ENCODE measurements around the gene ZNF735.

Gene ZNF735

GRCh38 chr7:64183126-64183742 lies 23.8 kb upstream of the ZNF735 start:
- TF ChIP-seq ZFP3 (CRISPR knock-in tag; IDR thresholded peaks at IDR 0.05): no peak
- TF ChIP-seq POU6F1 (CRISPR knock-in tag; IDR thresholded peaks at IDR 0.05; ENCODE audit: borderline replicate concordance, low read depth): no peak
- TF ChIP-seq ARNTL (CRISPR knock-in tag; IDR thresholded peaks at IDR 0.05; ENCODE audit: borderline replicate concordance, low read depth): no peak
- TF ChIP-seq TOX (CRISPR knock-in tag; IDR thresholded peaks at IDR 0.05; ENCODE audit: borderline replicate concordance): no peak
- TF ChIP-seq ZNF565 (CRISPR knock-in tag; conservative IDR thresholded peaks at IDR 0.05; ENCODE audit: low read depth): no peak
- TF ChIP-seq ZC3H10 (CRISPR knock-in tag; IDR thresholded peaks at IDR 0.05): no peak
- ATAC-seq: peak; percentile 81

- no peak for TF ChIP-seq POU6F1 (CRISPR knock-in tag; IDR thresholded peaks at IDR 0.05; ENCODE audit: borderline replicate concordance, low read depth)
- no peak for TF ChIP-seq OSR1 (CRISPR knock-in tag; IDR thresholded peaks at IDR 0.05)
- TF ChIP-seq SNAI2 (CRISPR knock-in tag; IDR thresholded peaks at IDR 0.05): no peak
- no peak for TF ChIP-seq CSRNP3 (CRISPR knock-in tag; IDR thresholded peaks at IDR 0.05)
- no peak for TF ChIP-seq ZNF565 (CRISPR knock-in tag; conservative IDR thresholded peaks at IDR 0.05; ENCODE audit: low read depth)
- TF ChIP-seq TOX (CRISPR knock-in tag; IDR thresholded peaks at IDR 0.05; ENCODE audit: borderline replicate concordance): no peak
- TF ChIP-seq ZNF8 (CRISPR knock-in tag; IDR thresholded peaks at IDR 0.05): no peak
- no peak for TF ChIP-seq ESRRG (CRISPR knock-in tag; IDR thresholded peaks at IDR 0.05)
- no peak for TF ChIP-seq PATZ1 (CRISPR knock-in tag; IDR thresholded peaks at IDR 0.05; ENCODE audit: borderline replicate concordance)
- TF ChIP-seq TSHZ2 (CRISPR knock-in tag; IDR thresholded peaks at IDR 0.05): no peak
- no peak for TF ChIP-seq RARB (CRISPR knock-in tag; IDR thresholded peaks at IDR 0.05)
- no peak for TF ChIP-seq ZFP3 (CRISPR knock-in tag; IDR thresholded peaks at IDR 0.05)
- no peak for TF ChIP-seq ARNTL (CRISPR knock-in tag; IDR thresholded peaks at IDR 0.05; ENCODE audit: borderline replicate concordance, low read depth)
Observed at GRCh38 chr7:64183827-64184372, 23.1 kb upstream of the ZNF735 start.

GRCh38 chr7:64184376-64184775 lies 22.6 kb upstream of the ZNF735 start:
- TF ChIP-seq ZFP3 (CRISPR knock-in tag; IDR thresholded peaks at IDR 0.05): no peak
- TF ChIP-seq ZNF565 (CRISPR knock-in tag; conservative IDR thresholded peaks at IDR 0.05; ENCODE audit: low read depth): no peak
- TF ChIP-seq PPARA (CRISPR knock-in tag; IDR thresholded peaks at IDR 0.05; ENCODE audit: borderline replicate concordance): no peak
- no peak for TF ChIP-seq ZFP30 (CRISPR knock-in tag; IDR thresholded peaks at IDR 0.05)
- TF ChIP-seq SNAI2 (CRISPR knock-in tag; IDR thresholded peaks at IDR 0.05): no peak
- ATAC-seq: no peak

More at GRCh38 chr7:64183827-64184372, 23.1 kb upstream of the ZNF735 start:
- no peak for ATAC-seq

GRCh38 chr7:64187408-64187807 lies 19.6 kb upstream of the ZNF735 start:
- TF ChIP-seq RARB (CRISPR knock-in tag; IDR thresholded peaks at IDR 0.05): no peak
- no peak for TF ChIP-seq ZFP3 (CRISPR knock-in tag; IDR thresholded peaks at IDR 0.05)
- TF ChIP-seq TCF4 (CRISPR knock-in tag; IDR thresholded peaks at IDR 0.05; ENCODE audit: borderline replicate concordance): no peak
- no peak for TF ChIP-seq POU6F1 (CRISPR knock-in tag; IDR thresholded peaks at IDR 0.05; ENCODE audit: borderline replicate concordance, low read depth)
- TF ChIP-seq ARNTL (CRISPR knock-in tag; IDR thresholded peaks at IDR 0.05; ENCODE audit: borderline replicate concordance, low read depth): no peak

More at GRCh38 chr7:64187408-64187807, 19.6 kb upstream of the ZNF735 start:
- ATAC-seq: no peak
